Stimulated activated memory B cell treated with anti-CD40 and anti-IgM and Interleukin-4, amounts not matched to agents 10 μg/mL and 1 μg/mL and 100 μg/mL, for 72 hours (primary cell): ENCODE data around the gene UMOD.

Source experiments
- ATAC-seq: fragments of 150-1000 bp; cut with Tn5 transposase; 2 replicates; pipeline ENCODE4 v1.10.0; 2021
- H3K27ac Mint-ChIP-seq: one replicate; pipeline ENCODE4 v1.8.0; 2022; ENCODE audit warnings: mild to moderate bottlenecking, mixed read lengths
- H3K27me3 Mint-ChIP-seq: one replicate; pipeline ENCODE4 v1.8.0; 2022; ENCODE audit warnings: mixed read lengths
- H3K36me3 Mint-ChIP-seq: one replicate; pipeline ENCODE4 v1.8.0; 2022; ENCODE audit warnings: mixed read lengths
- H3K4me1 Mint-ChIP-seq: one replicate; pipeline ENCODE4 v1.8.0; 2022; ENCODE audit warnings: mixed read lengths
- H3K4me3 Mint-ChIP-seq: one replicate; pipeline ENCODE4 v1.8.0; 2022; ENCODE audit warnings: mild to moderate bottlenecking, moderate library complexity, mixed read lengths
- H3K9me3 Mint-ChIP-seq: one replicate; pipeline ENCODE4 v1.8.0; 2022; ENCODE audit warnings: mixed read lengths

Gene UMOD

DNA sequence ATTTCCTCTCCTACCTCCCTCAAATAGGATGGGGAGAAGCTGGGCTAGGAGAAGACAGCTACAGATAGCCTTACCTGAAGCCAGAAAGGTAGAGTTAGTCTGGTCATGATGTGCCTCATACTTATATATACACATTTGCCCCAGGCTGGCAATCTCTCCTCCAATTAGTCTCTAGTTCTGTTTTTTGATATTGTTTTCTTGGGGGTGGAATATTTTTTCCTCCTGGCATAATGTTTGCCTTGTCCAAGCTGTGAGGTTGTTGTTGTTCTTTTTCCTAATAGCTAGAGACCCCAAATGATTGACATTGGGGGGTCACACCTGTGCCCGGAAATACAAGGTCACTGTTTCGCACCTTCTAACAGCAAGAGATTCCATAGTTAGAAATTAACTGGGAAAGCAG lies at the start of gene UMOD:
TSS of gene UMOD (minus strand) at position 101 of the 400 bp plus-strand sequence. CDS start 1,978 bp downstream, outside the sequence.
- Mint-ChIP-seq H3K9me3 (peaks cover 3% of the 10 kb centered on the region), H3K36me3 (no peaks in the 10 kb centered on the region), H3K4me1 (no peaks in the 10 kb centered on the region), H3K27me3 (no peaks in the 10 kb centered on the region), H3K27ac (no peak within 1 kb of the TSS), H3K4me3 (no peak within 1 kb of the TSS)
- ATAC-seq, result no peak

GRCh38 chr16:20401475-20402016 lies 49.0 kb upstream of the UMOD start:
- Mint-ChIP-seq H3K36me3 (no peaks in the 10 kb centered on the region), H3K9me3 (no peaks in the 10 kb centered on the region), H3K4me1 (no peaks in the 10 kb centered on the region), H3K27ac (no peak overlapping the region), H3K27me3 (peaks cover 9% of the 10 kb centered on the region), H3K4me3 (no peak overlapping the region)
- ATAC-seq, result no peak

DNA sequence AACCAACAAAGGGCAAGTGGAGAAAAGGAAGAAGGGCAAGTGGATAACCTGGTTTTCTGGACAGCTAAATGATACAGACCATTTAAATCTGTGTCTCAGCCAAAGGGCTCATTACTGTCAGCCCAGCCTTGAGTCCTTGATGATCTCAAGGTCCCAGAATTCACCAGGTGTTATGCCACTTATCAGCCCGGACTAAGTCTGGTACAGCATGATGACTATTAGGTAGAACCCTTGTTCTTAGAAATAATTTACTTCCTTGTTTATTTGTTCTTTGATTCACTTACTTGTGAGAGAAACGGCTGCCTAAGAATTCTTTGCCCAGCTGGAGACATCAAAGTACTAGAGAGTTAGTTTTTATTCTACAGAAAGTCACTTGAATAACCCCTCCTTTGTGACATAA lies 48.6 kb upstream of the UMOD start:
- H3K36me3 Mint-ChIP-seq, result no peaks in the 10 kb centered on the region
- H3K4me1 Mint-ChIP-seq, result no peaks in the 10 kb centered on the region
- no peak overlapping the region for H3K4me3 Mint-ChIP-seq
- no peaks in the 10 kb centered on the region for H3K9me3 Mint-ChIP-seq
- peaks cover 9% of the 10 kb centered on the region for H3K27me3 Mint-ChIP-seq
- no peak overlapping the region for H3K27ac Mint-ChIP-seq
- no peak for ATAC-seq

- Mint-ChIP-seq H3K4me3 (no peak overlapping the region), H3K27ac (no peak overlapping the region), H3K27me3 (peaks cover 9% of the 10 kb centered on the region), H3K4me1 (no peaks in the 10 kb centered on the region), H3K36me3 (no peaks in the 10 kb centered on the region), H3K9me3 (no peaks in the 10 kb centered on the region)
- no peak for ATAC-seq
These were observed 46.7 kb upstream of the UMOD start for GRCh38 chr16:20399185-20399584.

GRCh38 chr16:20398603-20399002 lies 46.1 kb upstream of the UMOD start:
- Mint-ChIP-seq H3K27ac (no peak overlapping the region), H3K4me1 (no peaks in the 10 kb centered on the region), H3K36me3 (no peaks in the 10 kb centered on the region), H3K9me3 (no peaks in the 10 kb centered on the region), H3K27me3 (peaks cover 4% of the 10 kb centered on the region), H3K4me3 (no peak overlapping the region)
- ATAC-seq, result no peak

- Mint-ChIP-seq H3K36me3 (no peaks in the 10 kb centered on the region), H3K27ac (no peak overlapping the region), H3K9me3 (no peaks in the 10 kb centered on the region), H3K27me3 (no peaks in the 10 kb centered on the region), H3K4me3 (no peak overlapping the region), H3K4me1 (no peaks in the 10 kb centered on the region)
- ATAC-seq, result no peak
These were observed 45.1 kb upstream of the UMOD start for GRCh38 chr16:20397468-20398074.

DNA sequence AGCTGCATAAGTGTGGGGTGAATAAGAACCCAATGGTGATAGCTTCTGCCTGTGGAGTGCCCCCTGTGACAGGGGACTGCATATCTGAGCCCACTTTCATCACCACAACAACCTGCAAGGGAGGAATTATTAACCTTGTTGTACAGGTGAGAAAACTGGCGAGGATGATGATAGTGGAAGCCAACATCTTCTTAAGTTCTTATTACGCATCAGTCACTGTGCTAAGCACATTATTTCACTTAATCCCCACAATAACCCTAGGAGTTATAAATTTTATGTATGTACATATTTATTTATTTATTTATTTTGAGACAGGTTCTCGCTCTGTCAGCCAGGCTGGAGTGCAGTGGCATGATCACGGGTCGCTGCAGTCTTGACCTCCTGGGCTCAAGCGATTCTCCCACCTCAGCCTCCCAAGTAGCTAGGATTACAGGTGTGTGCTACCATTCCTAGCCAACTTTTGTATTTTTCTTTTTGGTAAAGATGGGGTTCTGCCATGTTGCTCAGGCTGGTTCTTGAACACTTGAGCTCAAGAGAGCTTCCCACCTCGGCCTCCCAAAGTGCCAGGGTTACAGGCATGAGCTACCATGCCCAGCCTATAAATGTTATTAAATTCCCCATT lies 44.4 kb upstream of the UMOD start:
- no peaks in the 10 kb centered on the region for H3K4me1 Mint-ChIP-seq
- H3K9me3 Mint-ChIP-seq, result no peaks in the 10 kb centered on the region
- no peak for ATAC-seq
- no peaks in the 10 kb centered on the region for H3K36me3 Mint-ChIP-seq
- no peaks in the 10 kb centered on the region for H3K27me3 Mint-ChIP-seq
- H3K4me3 Mint-ChIP-seq, result no peak overlapping the region
- no peak overlapping the region for H3K27ac Mint-ChIP-seq

- no peak overlapping the region for H3K4me3 Mint-ChIP-seq
- H3K4me1 Mint-ChIP-seq, result no peaks in the 10 kb centered on the region
- no peaks in the 10 kb centered on the region for H3K27me3 Mint-ChIP-seq
- ATAC-seq, result no peak
- no peaks in the 10 kb centered on the region for H3K36me3 Mint-ChIP-seq
- no peaks in the 10 kb centered on the region for H3K9me3 Mint-ChIP-seq
- H3K27ac Mint-ChIP-seq, result no peak overlapping the region
These were observed 43.4 kb upstream of the UMOD start for GRCh38 chr16:20395946-20396345.

DNA sequence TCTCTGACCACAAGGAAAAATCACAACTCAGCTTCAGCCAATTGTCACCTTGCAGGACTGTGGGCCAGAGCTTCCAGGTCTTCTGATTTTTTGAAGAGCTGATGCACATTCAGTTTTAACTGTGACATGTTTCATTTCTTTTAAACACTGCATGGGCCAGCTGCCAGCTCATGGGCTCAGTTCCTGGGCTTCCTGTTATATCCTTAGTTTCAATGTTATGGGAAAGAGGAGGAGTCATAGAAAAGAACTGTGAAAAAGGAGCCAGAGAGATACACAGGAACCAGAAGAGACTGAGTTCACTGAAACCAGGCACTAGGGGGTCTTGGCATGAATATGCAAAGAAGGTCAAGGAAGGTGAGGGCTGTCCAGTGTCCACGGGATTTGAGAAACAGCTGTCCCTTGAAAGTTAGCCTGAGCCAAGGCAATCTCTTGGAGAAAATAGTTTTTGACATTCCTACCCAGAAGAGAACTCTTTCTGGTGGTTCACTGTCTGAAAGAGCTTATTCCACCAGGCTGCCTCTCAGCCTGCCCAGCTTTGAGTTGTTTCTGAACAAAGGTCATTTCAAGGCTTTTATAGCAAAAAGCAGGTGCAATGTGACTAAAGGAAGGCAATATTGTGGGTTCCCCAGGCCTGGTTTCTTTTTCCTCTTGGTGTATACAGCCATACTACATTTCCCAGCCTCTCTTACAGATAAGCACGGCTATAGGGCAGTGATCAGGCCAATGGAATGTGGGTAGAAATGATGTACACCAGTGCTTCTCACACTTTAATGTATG lies 41.5 kb upstream of the UMOD start:
- no peaks in the 10 kb centered on the region for H3K4me1 Mint-ChIP-seq
- H3K27ac Mint-ChIP-seq, result no peak overlapping the region
- H3K36me3 Mint-ChIP-seq, result no peaks in the 10 kb centered on the region
- no peak for ATAC-seq
- H3K9me3 Mint-ChIP-seq, result no peaks in the 10 kb centered on the region
- no peaks in the 10 kb centered on the region for H3K27me3 Mint-ChIP-seq
- no peak overlapping the region for H3K4me3 Mint-ChIP-seq

DNA sequence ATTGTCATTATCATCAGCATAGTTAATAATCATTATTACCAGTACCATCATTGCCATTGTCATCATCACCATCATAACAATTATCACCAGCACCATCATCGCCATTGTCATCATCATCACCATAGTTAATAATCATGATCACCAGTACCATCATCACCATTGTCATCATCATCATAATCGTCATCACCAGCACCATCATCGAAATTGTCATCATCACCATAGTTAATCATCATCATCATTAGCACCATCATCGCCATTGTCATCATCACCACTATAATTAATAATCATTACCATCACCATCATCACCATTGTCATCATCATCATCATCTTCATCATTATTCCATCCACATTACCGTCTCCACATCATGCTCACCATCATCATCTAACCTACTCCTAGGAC lies 38.5 kb upstream of the UMOD start:
- Mint-ChIP-seq H3K27me3 (peaks cover 21% of the 10 kb centered on the region), H3K36me3 (no peaks in the 10 kb centered on the region), H3K9me3 (no peaks in the 10 kb centered on the region), H3K4me1 (no peaks in the 10 kb centered on the region), H3K27ac (no peak overlapping the region), H3K4me3 (no peak overlapping the region)
- ATAC-seq, result no peak

GRCh38 chr16:20388854-20389253 lies 36.3 kb upstream of the UMOD start:
- ATAC-seq, result no peak
- no peak overlapping the region for H3K27ac Mint-ChIP-seq
- H3K9me3 Mint-ChIP-seq, result no peaks in the 10 kb centered on the region
- H3K36me3 Mint-ChIP-seq, result no peaks in the 10 kb centered on the region
- H3K4me1 Mint-ChIP-seq, result no peaks in the 10 kb centered on the region
- H3K27me3 Mint-ChIP-seq, result peaks cover 21% of the 10 kb centered on the region
- no peak overlapping the region for H3K4me3 Mint-ChIP-seq

DNA sequence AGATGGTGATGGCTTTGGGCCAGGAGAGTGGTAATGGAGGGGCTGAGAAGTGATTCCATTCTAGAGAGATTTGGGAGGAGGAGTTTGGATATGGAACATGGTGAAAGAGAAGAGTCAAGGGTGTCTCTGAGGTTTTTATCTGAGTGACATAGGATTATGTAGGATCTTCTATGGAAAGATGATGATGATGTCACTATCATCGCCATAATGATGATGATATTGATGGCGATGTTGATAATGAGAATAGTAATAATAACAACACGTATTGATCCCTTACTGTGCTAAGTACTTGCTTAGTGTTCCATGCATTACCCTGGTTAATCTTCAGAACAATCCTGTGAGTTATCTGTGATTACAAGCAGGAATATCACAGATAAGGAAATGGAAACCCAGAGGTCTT lies 35.5 kb upstream of the UMOD start:
- Mint-ChIP-seq H3K27ac (no peak overlapping the region), H3K4me1 (peaks cover 4% of the 10 kb centered on the region), H3K4me3 (no peak overlapping the region), H3K27me3 (peaks cover 21% of the 10 kb centered on the region), H3K36me3 (no peaks in the 10 kb centered on the region), H3K9me3 (no peaks in the 10 kb centered on the region)
- no peak for ATAC-seq

DNA sequence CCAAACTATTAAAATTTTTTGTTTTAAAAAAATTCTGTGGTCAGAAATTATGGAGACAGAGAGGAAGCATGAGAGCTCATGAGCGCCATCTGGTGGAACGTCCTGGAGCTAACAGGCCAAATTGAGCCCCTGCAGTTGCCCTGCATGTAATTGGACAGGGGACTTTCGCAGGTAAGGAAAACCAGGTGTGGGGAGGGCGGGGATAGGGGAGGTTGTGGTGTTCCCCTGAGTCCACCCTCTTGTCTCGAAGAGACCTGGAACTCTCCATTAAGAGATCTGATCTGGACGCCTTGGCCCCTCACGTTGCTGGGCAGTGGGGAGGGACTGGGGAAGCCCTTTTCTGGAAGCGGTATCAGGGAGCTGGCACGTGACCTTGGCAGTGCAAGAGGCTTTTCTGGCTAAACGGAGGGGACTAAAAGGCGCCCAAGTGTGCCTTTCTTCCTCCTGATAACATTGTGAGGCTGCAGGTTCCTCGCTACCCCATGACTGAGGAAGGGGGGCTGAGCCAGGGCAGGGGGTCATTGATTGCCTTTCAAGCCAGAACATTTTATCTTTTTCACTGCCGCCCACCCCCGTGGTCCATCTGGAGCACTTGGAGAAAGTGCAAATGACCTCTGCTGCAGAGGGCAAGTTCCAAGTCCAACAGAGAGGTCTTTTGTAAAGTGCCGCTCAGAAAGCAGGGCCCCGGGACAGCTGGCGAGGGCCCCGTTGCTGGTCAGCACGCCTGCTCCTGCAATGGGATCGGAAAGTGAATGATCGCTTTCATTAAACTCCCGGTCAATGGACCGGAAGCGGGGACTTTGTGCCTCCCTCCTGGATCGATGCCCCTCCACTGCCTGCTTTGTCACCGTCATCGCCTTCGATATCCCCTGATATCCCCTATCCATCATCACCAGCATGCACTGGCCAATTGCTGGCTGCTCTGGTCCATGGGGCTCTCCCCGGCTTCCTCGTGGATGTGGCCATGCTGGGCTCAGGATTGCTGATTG lies 33.6 kb upstream of the UMOD start:
- peaks cover 4% of the 10 kb centered on the region for H3K4me1 Mint-ChIP-seq
- H3K27me3 Mint-ChIP-seq, result peaks cover 21% of the 10 kb centered on the region
- H3K4me3 Mint-ChIP-seq, result no peak overlapping the region
- ATAC-seq, result no peak
- no peak overlapping the region for H3K27ac Mint-ChIP-seq
- no peaks in the 10 kb centered on the region for H3K36me3 Mint-ChIP-seq
- H3K9me3 Mint-ChIP-seq, result no peaks in the 10 kb centered on the region

- H3K27ac Mint-ChIP-seq, result no peak overlapping the region
- ATAC-seq, result peak; percentile 73
- H3K36me3 Mint-ChIP-seq, result no peaks in the 10 kb centered on the region
- peaks cover 21% of the 10 kb centered on the region for H3K27me3 Mint-ChIP-seq
- H3K9me3 Mint-ChIP-seq, result no peaks in the 10 kb centered on the region
- no peak overlapping the region for H3K4me3 Mint-ChIP-seq
- H3K4me1 Mint-ChIP-seq, result peaks cover 4% of the 10 kb centered on the region
These were observed 30.9 kb upstream of the UMOD start for GRCh38 chr16:20383106-20384029.
